GM19023 (cell line): Measurements from ENCODE around the gene SLC52A3.

Experiments
- ATAC-seq: cut with Tn5 transposase; IDR thresholded peaks from one replicate; pipeline ENCODE4 v1.9.1; 2021; ENCODE audit warnings: mild to moderate bottlenecking, moderate library complexity; ENCODE audit not compliant: unreplicated experiment

The SLC52A3 gene

DNA sequence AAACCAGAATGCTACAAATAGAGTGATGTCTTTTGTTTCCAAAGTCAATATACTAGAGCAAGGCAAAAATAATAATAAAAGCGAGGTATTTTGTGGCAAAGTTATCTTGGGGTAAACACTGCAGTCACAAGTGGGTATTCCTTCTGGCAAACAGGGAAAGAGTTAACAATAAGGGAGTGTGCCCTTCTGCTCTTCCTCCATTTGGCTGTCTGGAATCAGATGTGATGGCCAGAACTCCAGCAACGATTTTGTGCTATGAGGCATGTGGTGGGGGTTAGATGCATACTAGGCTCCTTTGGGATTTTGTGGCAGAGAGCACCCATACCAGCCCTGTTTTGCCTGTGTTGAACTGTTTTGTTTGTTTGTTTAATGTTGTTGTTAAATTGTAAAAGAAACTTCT lies 2.4 kb upstream of the SLC52A3 start:
- no peak for ATAC-seq

DNA sequence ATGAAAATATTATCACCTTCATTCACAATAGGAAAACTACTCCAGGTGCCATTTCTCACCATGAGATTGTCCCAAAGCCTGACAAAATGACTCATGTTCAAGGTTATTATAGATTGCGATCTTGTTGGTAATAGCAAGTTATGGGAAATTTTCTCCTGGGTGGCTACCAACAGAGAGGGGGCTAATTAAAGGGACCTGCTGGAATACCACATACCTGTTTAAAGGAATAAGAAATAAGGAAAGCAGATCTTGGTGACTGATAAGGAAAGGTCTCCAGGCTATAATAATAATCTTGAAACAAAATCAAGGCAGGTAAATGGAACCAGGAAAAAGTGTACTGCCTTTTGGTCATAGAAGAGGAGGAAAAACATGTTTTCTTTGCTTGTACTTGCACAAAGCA lies 1.4 kb downstream of the SLC52A3 start:
- no peak for ATAC-seq

DNA sequence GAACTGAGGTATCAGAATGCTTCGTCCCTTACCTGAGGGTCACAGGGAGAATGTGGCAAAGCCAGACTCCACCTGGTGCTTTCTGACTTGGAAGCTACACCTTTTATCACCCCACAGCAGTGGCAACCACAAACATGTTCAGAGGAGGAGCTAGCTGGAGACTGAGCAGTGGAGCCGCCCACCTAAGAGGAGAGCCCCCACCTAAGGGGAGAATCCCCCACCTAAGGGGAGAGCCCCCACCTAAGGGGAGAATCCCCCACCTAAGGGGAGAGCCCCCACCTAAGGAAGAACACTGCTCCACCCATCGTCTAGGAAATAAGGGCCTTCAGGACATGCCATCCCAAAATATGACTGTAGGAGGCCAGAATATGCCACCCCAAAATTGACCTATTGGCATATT lies 4.0 kb downstream of the SLC52A3 start:
- no peak for ATAC-seq

DNA sequence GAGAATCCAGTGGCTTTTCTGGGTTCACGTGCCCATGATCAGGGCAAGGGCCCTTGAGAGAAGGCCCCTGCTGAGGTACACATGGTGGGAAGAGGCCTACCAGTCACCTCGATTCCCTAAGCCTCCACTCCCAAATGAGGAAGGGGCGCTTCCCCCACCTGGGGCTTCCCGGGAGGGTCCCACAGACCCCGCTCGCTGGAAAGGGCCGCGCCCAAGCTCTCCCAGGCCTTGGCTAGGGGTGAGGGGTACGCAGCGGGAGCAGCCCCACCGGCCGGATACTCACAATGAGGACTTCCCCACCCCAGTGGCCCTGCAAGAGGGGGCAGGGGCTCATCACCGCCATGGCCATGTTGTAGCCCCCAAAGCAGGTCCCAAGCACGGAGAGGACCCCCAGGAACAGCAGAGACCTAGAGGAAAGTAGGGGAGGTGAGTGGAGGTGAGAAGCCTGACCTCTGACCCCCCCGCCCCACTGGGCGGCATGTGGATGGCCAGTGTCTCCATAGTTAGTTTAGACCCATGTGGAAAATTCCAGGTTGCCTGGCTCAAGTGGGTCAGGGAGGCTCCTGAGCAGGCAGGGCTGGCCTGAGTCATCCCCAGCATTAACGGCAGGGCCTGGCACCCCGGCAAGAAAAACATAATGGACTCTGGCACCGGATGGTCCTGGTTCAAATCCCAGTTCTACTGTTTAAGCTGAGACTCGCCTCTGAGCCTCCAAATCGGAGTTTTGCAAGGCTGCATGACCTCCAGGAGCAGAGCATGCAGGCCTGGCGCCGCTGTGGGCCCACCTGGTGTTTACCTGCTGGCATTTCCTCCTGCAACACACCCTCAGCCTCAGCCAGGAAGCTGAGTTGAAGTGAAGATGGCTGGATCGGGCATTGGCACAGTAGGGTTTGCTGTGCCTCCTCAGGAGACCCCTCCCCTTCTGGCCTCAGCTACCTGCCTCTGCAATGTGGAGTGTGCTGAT lies 6.6 kb downstream of the SLC52A3 start:
- ATAC-seq, result no peak

DNA sequence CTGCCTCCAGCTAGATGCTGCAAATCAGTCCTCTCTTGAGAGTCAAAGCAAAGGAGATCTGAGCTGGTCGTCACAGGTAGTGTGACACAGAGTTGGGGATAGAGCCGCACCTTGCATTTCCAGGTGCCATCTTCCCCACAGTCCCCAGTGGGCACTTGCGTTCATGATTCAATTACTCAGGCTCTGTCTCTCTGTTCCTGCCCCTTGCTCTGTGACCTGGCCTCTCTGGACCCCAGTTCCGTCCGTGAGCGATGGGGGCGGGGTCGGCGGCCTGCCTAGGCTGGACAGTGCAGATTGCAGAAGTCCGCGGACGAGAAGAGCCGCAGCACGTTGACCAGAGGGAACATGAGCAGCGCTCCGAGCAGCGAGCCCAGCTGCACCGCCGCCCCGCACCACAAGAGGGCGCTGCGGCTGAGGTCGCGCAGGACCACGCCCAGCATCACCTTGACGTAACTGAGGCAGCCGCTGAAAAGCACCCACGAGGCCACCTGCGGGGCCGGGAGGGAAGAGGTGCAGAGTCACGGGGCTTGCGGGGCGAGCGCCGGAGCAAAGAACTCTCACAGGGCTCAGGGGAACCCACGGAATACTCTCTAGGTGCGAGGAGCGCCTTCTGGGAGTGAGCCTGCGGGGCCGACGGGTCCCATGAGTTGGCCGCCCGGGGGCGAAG lies 7.4 kb downstream of the SLC52A3 start:
- ATAC-seq, result no peak

DNA sequence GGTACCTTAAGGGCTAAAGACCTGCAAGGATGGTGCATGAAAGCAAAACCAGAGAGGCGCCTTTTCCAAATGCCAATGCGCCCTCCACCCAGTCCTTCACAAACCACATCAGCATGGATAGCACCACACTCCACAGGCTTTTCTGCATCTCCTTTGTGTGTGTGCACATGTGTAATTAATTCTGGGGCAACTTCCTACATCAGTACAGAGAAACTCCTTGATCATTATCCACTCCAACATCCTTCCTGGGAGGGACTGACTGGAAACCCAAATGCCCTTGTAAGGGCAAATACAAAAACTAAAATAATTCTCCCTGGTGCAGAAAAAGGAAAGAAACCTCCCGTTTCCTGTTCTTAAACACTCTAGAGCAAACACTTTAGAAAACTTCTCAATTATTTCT lies 10.8 kb downstream of the SLC52A3 start:
- ATAC-seq, result no peak

DNA sequence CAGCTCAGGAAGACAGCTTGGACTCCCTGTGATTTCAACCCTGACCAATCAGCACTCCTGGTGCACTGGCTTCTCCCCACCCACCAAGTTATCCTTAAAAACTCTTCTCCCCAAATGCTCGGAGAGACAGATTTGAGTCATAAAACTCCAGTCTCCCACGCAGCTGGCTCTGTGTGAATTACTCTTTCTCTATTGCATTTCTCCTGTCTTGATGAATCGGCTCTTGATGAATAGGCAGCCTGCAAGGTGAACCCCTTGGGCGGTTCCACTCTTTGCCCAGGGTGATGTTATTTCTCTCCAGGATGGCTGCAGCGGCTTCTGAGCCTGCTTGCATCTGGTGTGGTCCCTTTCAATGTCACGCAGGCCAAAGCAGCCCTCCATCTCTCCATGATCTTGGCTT lies 12.4 kb downstream of the SLC52A3 start:
- ATAC-seq, result no peak

DNA sequence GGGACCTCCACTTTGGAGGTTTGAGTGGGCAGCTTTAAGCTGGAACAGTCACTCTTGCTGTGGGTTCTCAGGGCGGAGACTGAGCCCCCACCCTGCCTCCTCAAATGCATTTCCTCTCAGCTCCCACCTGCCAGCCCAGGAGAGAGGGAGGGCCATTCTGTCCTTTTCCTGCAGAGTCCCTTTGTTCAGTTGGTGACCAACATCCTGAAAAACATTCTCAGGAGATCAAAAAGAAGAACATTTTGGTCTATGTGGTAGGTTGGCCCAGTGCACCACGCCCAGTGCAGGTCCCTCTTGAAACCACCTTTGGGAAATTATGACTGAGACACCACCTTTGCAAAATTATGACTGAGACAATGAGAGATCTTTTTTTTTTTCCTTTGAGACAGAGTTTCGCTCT lies 13.4 kb downstream of the SLC52A3 start:
- ATAC-seq, result no peak

DNA sequence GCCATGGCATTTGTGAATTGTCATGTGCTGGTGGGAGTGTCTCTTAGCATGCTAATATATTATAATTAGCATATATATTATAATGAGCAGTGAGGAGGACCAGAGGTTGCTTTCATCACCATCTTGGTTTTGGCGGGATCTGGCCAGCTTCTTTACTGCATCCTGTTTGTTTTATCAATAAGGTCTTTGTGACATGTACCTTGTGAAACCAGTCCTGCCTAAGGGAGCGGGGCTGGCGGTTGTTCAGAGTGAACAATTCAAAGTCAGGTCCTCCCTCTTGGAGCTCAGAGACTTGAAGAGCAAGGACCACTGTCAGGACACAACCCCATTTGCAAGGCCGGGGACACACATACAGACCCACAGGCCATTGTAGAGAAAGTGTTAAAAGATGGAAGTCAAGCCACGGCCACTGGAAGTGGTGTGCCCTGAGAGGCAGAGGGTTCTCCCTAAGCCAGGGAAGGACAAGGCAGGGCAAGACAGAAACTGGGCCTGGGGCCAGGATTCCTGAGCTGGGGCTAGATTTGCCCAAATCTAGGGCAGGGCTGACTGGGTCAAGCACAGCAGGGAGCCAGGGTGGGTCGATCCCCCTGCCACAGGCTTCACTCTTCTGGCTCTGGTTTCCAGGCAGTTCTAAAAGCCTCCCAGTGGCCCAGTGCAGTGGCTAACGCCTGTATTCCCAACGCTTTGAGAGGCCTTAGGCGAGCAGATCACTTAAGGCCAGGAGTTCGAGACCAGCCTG lies 14.2 kb downstream of the SLC52A3 start:
- no peak for ATAC-seq

DNA sequence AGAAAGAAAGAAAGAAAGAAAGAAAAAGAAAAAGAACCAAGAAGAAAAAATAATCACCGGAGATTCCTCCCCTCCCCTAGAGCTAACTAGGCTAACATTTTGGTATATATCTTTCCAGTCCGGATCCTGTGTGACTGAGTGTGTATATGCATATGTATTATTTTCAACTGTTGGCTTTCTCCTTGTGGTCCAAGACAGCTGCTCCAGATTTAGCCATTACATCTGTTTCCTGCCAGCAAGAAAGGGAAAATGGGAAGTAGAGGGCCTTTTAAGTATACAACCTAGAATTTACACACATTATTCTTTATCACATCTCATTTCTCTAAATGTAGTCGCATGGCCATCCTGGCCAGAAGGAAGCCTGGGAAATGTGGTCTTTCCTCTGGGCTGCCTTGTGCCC lies 15.2 kb downstream of the SLC52A3 start:
- ATAC-seq, result no peak

DNA sequence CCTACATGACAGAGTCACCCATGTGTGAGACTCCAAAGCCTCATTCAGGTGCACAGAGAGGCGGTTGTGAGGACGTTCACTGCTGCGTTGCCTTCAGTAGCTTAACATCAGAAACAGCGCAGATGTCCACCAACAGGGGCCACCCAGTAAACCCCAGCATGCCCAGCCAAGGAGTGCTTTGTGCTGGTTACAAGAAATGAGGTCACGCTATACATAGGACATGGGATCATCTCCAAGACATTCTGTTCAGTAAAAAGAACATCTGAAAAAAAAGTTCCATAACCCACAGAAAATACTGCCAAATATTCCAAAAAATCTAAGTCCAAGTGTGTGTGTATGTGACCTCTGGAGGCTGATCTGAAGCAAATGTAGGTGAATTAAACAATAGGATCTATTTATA lies 16.0 kb downstream of the SLC52A3 start:
- ATAC-seq, result no peak

DNA sequence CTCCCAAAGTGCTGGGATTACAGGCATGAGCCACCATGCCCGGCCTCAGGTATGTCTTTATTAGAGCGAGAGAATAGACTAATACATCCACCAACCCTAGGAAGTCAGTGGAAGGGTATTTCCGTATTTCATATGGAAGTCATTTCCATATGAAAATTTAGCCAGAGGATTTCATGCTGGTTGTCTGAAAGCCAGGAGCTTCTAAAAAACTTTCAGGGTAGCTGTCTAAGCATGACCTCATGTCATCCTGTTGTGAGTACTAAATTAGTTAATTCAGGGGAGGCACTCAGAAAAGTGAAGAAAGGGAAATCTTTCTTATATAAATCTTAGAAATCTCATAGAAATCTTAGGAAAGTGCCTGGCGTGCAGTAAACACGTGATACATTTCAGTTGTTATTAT lies 16.5 kb downstream of the SLC52A3 start:
- ATAC-seq, result no peak

DNA sequence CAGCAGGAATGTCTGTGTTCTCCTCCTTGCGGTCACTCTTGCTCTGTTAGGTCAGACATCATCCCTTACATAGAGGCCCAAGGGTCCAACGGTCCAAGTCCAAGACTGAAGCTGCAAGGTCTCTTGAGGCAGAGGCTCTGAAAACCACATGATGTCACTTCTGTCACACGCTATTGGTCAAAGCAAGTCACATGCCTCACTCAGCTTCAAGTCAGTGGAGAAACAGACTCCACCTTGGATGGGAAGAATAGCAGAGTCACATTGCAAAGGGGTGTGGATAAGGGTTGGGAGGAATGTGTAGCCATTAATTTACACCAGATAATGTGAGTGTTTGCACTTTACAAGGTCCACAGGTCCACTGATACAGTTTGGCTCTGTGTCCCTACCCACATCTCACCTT lies 17.5 kb downstream of the SLC52A3 start:
- ATAC-seq, result no peak

DNA sequence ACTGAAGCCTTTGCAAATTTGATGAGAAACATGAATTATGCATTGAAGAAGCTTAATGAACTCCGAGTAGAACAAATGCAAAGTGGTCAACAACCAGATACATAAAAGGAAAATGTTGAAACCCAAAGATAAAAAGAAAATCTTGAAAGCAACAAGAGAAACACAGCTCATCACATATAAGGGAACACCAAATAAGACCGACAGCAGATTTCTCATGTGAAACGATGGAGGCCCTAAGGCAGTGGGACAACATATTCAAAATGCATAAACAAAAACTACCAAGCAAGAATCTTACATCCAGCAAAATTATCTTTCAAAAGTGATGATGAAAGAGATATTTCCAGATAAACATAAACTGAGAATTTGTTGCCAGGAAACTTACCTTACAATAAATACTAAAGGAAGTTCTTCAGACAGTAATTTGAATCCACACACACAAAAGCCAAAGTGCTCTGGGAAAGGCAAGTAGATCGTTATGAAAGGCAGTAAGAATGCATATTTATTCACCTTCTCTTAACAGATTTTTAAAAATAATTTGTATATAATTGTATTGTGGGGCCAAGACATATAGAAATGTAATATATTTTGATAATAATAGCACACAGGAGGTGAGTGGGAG lies 22.5 kb downstream of the SLC52A3 start:
- ATAC-seq, result no peak

DNA sequence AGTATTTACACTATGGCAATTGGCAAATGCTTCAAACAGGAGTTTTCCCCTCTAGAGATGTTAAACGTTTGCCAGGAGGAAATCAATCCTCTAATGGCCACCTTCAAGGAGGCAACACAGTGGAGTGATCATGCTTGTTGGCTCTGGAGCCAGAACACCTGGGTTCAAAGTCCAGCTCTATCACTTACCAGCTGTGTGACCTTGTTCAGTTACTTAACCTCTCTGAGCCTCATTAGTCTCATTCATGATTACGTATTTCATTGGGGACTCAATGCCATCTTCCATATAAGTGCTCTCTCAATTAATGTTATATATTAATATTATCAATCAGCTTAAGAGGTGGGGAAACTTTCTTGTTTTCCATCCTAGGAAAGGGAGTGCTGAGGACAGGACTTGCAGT lies 26.1 kb downstream of the SLC52A3 start:
- no peak for ATAC-seq

DNA sequence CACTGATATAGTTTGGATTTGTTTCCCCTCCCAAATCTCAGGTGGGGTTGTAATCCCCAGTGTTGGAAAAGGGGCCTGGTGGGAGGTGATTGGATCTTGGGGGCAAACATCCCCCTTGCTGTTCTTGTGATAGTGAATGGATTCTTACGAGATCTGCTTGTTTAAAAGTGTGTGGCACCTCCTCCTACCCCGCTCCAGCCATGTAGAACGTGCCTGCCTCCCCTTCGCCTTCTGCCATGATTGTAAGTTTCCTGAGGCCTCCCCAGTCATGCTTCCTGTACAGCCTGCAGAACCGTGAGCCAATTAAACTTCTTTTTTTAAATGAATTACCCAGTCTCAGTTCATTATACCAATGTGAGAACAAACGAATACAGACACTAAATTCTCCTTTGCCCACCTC lies 26.7 kb downstream of the SLC52A3 start:
- ATAC-seq, result no peak

DNA sequence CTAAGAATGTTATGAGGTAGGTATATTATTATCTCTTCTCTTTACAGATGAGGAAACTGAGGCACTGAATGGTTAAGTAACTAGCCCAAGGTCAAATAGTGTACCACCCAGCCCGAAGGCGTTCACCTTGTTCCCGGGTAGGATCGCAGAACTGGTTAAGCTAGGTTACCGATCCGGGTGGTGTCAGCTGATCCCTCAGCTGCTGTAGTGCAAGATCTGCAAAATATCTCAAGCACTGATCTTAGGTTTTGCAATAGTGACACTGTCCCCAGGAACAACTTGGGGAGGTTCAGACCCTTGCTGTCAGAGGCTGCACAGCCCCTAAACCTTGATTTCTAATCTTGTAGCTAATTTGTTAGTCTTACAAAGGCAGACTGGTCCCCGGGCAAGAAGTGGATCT lies 28.1 kb downstream of the SLC52A3 start:
- ATAC-seq, result no peak

DNA sequence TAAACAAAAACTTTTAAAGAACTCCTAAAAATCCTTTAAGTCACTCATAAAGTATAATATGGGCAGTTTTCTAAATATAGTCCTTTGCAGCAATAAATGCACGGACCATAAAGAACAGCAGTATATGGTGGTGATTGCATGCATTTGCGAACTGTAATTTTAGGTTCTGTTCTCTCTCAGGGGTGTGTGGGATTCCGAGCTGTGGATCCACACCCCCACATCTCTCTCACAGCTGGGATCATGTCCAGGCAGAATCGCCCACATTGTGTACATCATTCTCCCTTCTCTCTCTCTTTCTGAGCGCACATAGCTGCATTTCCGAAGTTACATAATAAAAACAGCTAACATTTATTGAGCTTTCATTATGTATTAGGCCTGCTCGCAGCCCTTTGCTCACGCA lies 28.6 kb downstream of the SLC52A3 start:
- ATAC-seq, result no peak

DNA sequence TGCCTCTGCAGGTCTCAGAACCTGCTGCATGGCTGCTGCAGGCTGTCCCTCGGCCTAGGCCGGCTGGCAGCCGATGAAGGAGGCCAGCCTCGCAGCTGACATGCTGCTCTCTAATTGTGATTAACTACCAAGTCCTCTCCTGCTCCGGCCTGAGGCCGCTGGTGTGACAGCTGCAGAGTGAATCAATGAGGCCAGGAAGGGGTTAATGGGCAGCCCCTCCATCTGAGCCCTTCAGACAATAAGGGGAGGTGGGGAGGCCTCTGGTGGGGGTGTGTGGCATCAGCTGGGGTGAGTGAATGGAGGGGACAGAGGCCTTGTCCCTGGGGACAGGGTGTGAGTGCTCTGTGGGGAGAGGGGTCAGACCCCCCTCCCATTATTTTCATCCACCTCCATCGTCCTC lies 34.4 kb downstream of the SLC52A3 start:
- no peak for ATAC-seq

DNA sequence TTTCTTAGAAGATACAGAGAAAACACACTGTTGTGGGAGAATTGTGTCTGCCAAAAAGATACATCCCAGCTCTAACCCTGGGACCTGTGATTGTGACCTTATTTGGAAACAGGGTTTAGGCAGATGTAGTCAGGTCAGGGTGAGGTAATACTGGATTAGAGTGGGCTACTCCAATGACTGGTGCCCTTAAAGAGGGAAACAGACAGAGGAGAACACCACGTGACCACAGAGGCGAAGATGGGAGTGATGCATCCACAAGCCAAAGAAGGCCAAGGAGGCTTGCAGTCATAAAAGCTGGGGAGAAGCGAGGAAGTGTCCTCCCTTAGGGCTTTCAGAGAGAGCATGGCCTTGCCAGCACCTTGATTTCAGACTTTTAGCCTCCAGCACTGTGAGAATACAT lies 35.6 kb downstream of the SLC52A3 start:
- no peak for ATAC-seq

DNA sequence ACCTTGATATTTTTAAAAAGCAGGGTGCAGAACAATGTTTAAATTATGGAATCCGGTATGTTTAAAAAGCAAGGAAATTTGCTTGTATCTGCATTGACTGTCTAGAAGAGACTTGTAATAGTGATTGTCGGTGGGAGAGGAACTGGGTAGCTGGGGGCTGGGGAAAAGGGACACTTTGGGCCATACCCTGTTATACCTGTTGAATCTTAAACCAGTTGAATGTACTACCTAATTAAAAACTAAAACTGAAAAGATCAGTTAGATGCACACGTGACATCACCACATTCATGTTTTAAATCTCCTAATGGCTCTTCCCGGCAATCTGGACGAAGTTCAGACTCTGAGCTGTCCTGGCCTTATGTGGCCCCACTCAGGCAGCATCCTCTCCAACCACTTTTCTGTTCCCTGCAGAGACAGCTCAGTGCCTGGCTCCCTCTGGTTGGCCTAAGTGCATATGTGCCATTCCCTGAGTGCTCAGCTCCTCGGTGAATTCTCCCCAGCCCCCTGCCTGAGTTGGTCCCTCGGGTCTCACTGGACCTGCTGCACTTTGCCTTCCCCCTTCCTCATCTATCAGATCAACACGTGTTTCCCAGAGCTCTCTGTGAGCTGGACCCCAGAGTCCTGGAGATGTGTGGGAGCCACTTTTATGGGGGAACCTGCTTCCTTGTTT lies 36.3 kb downstream of the SLC52A3 start:
- ATAC-seq, result no peak
